ENCODE measurements around the gene LIN28A.

- TF ChIP-seq SIN3A (IDR thresholded peaks at IDR 0.05; ENCODE audit: borderline replicate concordance, insufficient read depth, low read length) (no peak), REST (IDR thresholded peaks at IDR 0.05; ENCODE audit: insufficient read depth in 1 of 2, low read depth in 2 of 2, low read length in 2 of 2) (no peak), TAF1 (IDR thresholded peaks at IDR 0.05; ENCODE audit: borderline replicate concordance, insufficient read depth, low read length) (peak; percentile 36; the same call in 1 of the 2 replicates)
Observed at GRCh38 chr1:26472320-26472900, 61.8 kb downstream of the LIN28A start, which contains the start of gene HMGN2.
